Measurements from ENCODE around the gene COX7B2. TPM values are rescaled to one million over a fixed set of nuclear protein-coding genes. Genes with fewer than 3 reads are reported as not detected.

The COX7B2 gene
- total and polyA plus RNA-seq, 2 of the 4 experiments (the other 2 are of a cell fraction) = not detected

DNA sequence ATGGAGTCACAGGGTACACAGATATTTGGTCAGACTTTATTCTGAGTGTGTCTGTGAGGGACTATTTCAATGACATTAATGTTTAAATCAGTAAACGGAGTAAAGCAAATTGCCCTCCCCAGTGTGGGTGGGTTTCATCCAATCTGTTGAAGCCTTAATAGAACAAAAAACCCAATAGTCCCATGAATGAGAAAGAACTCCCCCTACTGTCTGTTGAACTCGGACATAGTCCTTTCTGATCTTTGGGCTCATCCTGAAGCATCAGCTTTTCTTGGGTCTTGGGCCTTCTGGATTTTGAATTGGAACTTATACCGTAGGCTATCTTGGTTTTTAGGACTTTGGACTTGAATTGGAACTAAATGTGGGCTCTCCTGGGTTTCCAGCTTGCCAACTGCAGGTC lies 193.6 kb downstream of the COX7B2 start:
- no peaks in the 10 kb centered on the region for H3K9me3 ChIP-seq (ENCODE audit: control insufficient read depth, insufficient read depth, low read length)
- no peak overlapping the region for H3K56ac ChIP-seq (ENCODE audit: extremely low read depth, insufficient read depth, low read length)
- H3K79me1 ChIP-seq (ENCODE audit: low read depth in 1 of 2, low read length in 2 of 2) = no peaks in the 10 kb centered on the region
- no peak overlapping the region for H2BK5ac ChIP-seq (ENCODE audit: low read depth, low read length, poor library complexity, severe bottlenecking)
- POLR2A ChIA-PET (ENCODE audit: unreplicated experiment) = no interaction called here
- no peak overlapping the region for H4K8ac ChIP-seq (ENCODE audit: low read depth in 2 of 2, low read length in 2 of 2)
- no peak overlapping the region for H3K14ac ChIP-seq (replicated peaks; ENCODE audit: low read depth, low read length)
- no peak overlapping the region for H2AK9ac ChIP-seq (replicated peaks; ENCODE audit: low read depth, low read length, poor library complexity)
- no CpG with 5 or more reads among the region's 3 CpGs for WGBS, 2 experiments (ENCODE audit: extremely low coverage in 2 of 2, insufficient read length in 1 of 2)
- no peak overlapping the region for H2BK15ac ChIP-seq (ENCODE audit: low read depth, low read length)
- no peaks in the 10 kb centered on the region for H3K36me3 ChIP-seq (ENCODE audit: control insufficient read depth, insufficient read depth, low read length)
- no peak overlapping the region for H4K91ac ChIP-seq (ENCODE audit: insufficient read depth, low read depth, low read length)
- no peak overlapping the region for H3K18ac ChIP-seq (ENCODE audit: low read depth, low read length)
- CTCF ChIA-PET = no interaction called here
- no TSS peak for BruUV-seq (replicated peaks)
- no peak overlapping the region for H3K9ac ChIP-seq (ENCODE audit: low read depth, low read length)
- no peak overlapping the region for H3K27ac ChIP-seq (ENCODE audit: insufficient read depth, low read length)
- H2AK5ac ChIP-seq (ENCODE audit: low read depth, low read length) = no peak overlapping the region
- H4K5ac ChIP-seq (ENCODE audit: low read depth, low read length) = no peak overlapping the region
- ATAC-seq (ENCODE audit: low read depth) (no peak), DNase-seq (no peak)
- no peak overlapping the region for H3K4me3 ChIP-seq (ENCODE audit: insufficient read depth, low read depth, low read length)
- no peaks in the 10 kb centered on the region for H3K4me1 ChIP-seq (ENCODE audit: control insufficient read depth, insufficient read depth, low read length)
- H2BK20ac ChIP-seq (ENCODE audit: low read depth, low read length) = no peak overlapping the region
- no peak overlapping the region for H2AFZ ChIP-seq (replicated peaks; ENCODE audit: low read length, poor library complexity)
- no peaks in the 10 kb centered on the region for H3K27me3 ChIP-seq (ENCODE audit: control insufficient read depth, insufficient read depth, low read length)
- intact Hi-C loops (cut with micrococcal nuclease) (loop anchor here (1.0 kb wide), 1 partner anchor 386 kb away; no protein-coding TSS in a partner anchor), dilution Hi-C loops (cut with HindIII; ENCODE audit: low sequenced_read_pairs, unreplicated experiment) (no loop called here), in situ Hi-C loops (cut with MboI; ENCODE audit: low sequenced_read_pairs) (no loop called here)
- no peak overlapping the region for H3K4me2 ChIP-seq (ENCODE audit: low read depth, low read length)
- H4K20me1 ChIP-seq (ENCODE audit: insufficient read depth, low read length) = no peaks in the 10 kb centered on the region
- no peak overlapping the region for H3K23ac ChIP-seq (ENCODE audit: low read depth, low read length)
- H3K9me1 ChIP-seq (ENCODE audit: insufficient read depth, low read length) = no peaks in the 10 kb centered on the region
- TF ChIP-seq CEBPB (IDR thresholded peaks at IDR 0.05; ENCODE audit: low read depth, low read length) (no peak), POLR2A (IDR thresholded peaks at IDR 0.05; ENCODE audit: low read depth, low read length) (no peak), SMC3 (IDR thresholded peaks at IDR 0.05; ENCODE audit: low read depth, low read length) (no peak), NFE2L2 (IDR thresholded peaks at IDR 0.05; ENCODE audit: low read depth, low read length) (no peak), FOS (IDR thresholded peaks at IDR 0.05; ENCODE audit: low read depth, low read length) (no peak), CHD1 (IDR thresholded peaks at IDR 0.05; ENCODE audit: low read depth, low read length) (no peak), MAFK (IDR thresholded peaks at IDR 0.05; ENCODE audit: low read depth, low read length) (no peak), RAD21 (IDR thresholded peaks at IDR 0.05; ENCODE audit: low read length) (no peak), BHLHE40 (IDR thresholded peaks at IDR 0.05; ENCODE audit: low read depth, low read length) (no peak), MAZ (IDR thresholded peaks at IDR 0.05; ENCODE audit: borderline replicate concordance, low read depth, low read length) (no peak), MXI1 (IDR thresholded peaks at IDR 0.05; ENCODE audit: borderline replicate concordance, low read depth, low read length) (no peak), RFX5 (IDR thresholded peaks at IDR 0.05; ENCODE audit: low read depth, low read length) (no peak), RCOR1 (IDR thresholded peaks at IDR 0.05; ENCODE audit: insufficient replicate concordance, low read length) (no peak)
- TF ChIP-seq, protein P1, sequence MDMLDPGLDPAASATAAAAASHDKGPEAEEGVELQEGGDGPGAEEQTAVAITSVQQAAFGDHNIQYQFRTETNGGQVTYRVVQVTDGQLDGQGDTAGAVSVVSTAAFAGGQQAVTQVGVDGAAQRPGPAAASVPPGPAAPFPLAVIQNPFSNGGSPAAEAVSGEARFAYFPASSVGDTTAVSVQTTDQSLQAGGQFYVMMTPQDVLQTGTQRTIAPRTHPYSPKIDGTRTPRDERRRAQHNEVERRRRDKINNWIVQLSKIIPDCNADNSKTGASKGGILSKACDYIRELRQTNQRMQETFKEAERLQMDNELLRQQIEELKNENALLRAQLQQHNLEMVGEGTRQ (IDR thresholded peaks at IDR 0.05; ENCODE audit: low read depth, low read length) = no peak
- TF ChIP-seq, protein P2, sequence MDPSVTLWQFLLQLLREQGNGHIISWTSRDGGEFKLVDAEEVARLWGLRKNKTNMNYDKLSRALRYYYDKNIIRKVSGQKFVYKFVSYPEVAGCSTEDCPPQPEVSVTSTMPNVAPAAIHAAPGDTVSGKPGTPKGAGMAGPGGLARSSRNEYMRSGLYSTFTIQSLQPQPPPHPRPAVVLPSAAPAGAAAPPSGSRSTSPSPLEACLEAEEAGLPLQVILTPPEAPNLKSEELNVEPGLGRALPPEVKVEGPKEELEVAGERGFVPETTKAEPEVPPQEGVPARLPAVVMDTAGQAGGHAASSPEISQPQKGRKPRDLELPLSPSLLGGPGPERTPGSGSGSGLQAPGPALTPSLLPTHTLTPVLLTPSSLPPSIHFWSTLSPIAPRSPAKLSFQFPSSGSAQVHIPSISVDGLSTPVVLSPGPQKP (IDR thresholded peaks at IDR 0.05; ENCODE audit: borderline replicate concordance, low read depth, low read length) = no peak
- TF ChIP-seq, protein P3, sequence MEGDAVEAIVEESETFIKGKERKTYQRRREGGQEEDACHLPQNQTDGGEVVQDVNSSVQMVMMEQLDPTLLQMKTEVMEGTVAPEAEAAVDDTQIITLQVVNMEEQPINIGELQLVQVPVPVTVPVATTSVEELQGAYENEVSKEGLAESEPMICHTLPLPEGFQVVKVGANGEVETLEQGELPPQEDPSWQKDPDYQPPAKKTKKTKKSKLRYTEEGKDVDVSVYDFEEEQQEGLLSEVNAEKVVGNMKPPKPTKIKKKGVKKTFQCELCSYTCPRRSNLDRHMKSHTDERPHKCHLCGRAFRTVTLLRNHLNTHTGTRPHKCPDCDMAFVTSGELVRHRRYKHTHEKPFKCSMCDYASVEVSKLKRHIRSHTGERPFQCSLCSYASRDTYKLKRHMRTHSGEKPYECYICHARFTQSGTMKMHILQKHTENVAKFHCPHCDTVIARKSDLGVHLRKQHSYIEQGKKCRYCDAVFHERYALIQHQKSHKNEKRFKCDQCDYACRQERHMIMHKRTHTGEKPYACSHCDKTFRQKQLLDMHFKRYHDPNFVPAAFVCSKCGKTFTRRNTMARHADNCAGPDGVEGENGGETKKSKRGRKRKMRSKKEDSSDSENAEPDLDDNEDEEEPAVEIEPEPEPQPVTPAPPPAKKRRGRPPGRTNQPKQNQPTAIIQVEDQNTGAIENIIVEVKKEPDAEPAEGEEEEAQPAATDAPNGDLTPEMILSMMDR (conservative IDR thresholded peaks at IDR 0.05; ENCODE audit: low read depth, low read length) = no peak
- no peak overlapping the region for H3K4ac ChIP-seq (ENCODE audit: low read depth, low read length)
- no peak overlapping the region for H2BK120ac ChIP-seq (ENCODE audit: low read depth, low read length)

All from IMR-90 (cell line).